HEK293 (cell line): ENCODE results near the gene PGAM5.

Experiments
- MZF1 ChIP-seq: fragments of 450-650 bp; formaldehyde crosslinking; IDR thresholded peaks from 2 replicates; pipeline ENCODE4 v1.5.1; 2017; ENCODE audit warnings: missing biosample characterization, missing genetic modification characterization, borderline replicate concordance
- PATZ1 ChIP-seq: fragments of 450-650 bp; formaldehyde crosslinking; IDR thresholded peaks from 2 replicates; pipeline ENCODE4 v1.5.1; 2016; ENCODE audit warnings: missing biosample characterization, missing genetic modification characterization
- ZBTB7A ChIP-seq: fragments of 450-650 bp; formaldehyde crosslinking; IDR thresholded peaks from 2 replicates; pipeline ENCODE4 v1.5.1; 2016; ENCODE audit warnings: low read depth, missing biosample characterization, missing genetic modification characterization
- ZNF274 ChIP-seq, 2 experiments: fragments of 200-500 bp in 1 of 2; fragments of 450-650 bp in 1 of 2; sonication (Bioruptor generic) in 1 of 2; formaldehyde crosslinking in 1 of 2; IDR thresholded peaks; 2 replicates each; pipeline versions ENCODE4 v1.5.1 to v1.6.1; 2014 to 2016; ENCODE audit warnings: borderline replicate concordance in 1 of 2, inconsistent platforms in 1 of 2, low read length in 1 of 2, missing biosample characterization in 1 of 2, missing genetic modification characterization in 1 of 2
- ZNF416 ChIP-seq: fragments of 450-650 bp; formaldehyde crosslinking; IDR thresholded peaks from 2 replicates; pipeline ENCODE4 v1.5.1; 2016; ENCODE audit warnings: missing biosample characterization, missing genetic modification characterization
- ZNF426 ChIP-seq: fragments of 450-650 bp; formaldehyde crosslinking; IDR thresholded peaks from 2 replicates; pipeline ENCODE4 v1.5.1; 2017; ENCODE audit warnings: missing biosample characterization, missing genetic modification characterization, mild to moderate bottlenecking, inconsistent platforms, moderate library complexity
- ZNF558 ChIP-seq: fragments of 450-650 bp; formaldehyde crosslinking; IDR thresholded peaks from 2 replicates; pipeline ENCODE4 v1.5.1; 2016; ENCODE audit warnings: missing biosample characterization, missing genetic modification characterization
- ZNF629 ChIP-seq: fragments of 450-650 bp; formaldehyde crosslinking; IDR thresholded peaks from 2 replicates; pipeline ENCODE4 v1.5.1; 2017; ENCODE audit warnings: missing biosample characterization, missing genetic modification characterization
- ZSCAN30 ChIP-seq: fragments of 450-650 bp; IDR thresholded peaks from 2 replicates; pipeline ENCODE4 v1.5.1; 2018; ENCODE audit warnings: missing biosample characterization, mild to moderate bottlenecking, missing genetic modification characterization, moderate library complexity
- TF ChIP-seq, protein P1 (sequence below): fragments of 450-650 bp; formaldehyde crosslinking; conservative IDR thresholded peaks from 2 replicates; pipeline ENCODE4 v1.5.1; 2016; ENCODE audit warnings: low read depth, missing biosample characterization, missing genetic modification characterization
- TF ChIP-seq, protein P2 (sequence below): fragments of 450-650 bp; formaldehyde crosslinking; IDR thresholded peaks from 2 replicates; pipeline ENCODE4 v1.5.1; 2016; ENCODE audit warnings: missing biosample characterization, missing genetic modification characterization

- TF ChIP-seq ZBTB7A (tag by site-specific recombination) = no peak
- TF ChIP-seq ZNF274 (IDR thresholded peaks at IDR 0.05; ENCODE audit: low read length) = no peak
- TF ChIP-seq ZNF274 (tag by site-specific recombination; IDR thresholded peaks at IDR 0.05; ENCODE audit: borderline replicate concordance) = no peak
- TF ChIP-seq ZNF416 = no peak
- TF ChIP-seq, protein P1, sequence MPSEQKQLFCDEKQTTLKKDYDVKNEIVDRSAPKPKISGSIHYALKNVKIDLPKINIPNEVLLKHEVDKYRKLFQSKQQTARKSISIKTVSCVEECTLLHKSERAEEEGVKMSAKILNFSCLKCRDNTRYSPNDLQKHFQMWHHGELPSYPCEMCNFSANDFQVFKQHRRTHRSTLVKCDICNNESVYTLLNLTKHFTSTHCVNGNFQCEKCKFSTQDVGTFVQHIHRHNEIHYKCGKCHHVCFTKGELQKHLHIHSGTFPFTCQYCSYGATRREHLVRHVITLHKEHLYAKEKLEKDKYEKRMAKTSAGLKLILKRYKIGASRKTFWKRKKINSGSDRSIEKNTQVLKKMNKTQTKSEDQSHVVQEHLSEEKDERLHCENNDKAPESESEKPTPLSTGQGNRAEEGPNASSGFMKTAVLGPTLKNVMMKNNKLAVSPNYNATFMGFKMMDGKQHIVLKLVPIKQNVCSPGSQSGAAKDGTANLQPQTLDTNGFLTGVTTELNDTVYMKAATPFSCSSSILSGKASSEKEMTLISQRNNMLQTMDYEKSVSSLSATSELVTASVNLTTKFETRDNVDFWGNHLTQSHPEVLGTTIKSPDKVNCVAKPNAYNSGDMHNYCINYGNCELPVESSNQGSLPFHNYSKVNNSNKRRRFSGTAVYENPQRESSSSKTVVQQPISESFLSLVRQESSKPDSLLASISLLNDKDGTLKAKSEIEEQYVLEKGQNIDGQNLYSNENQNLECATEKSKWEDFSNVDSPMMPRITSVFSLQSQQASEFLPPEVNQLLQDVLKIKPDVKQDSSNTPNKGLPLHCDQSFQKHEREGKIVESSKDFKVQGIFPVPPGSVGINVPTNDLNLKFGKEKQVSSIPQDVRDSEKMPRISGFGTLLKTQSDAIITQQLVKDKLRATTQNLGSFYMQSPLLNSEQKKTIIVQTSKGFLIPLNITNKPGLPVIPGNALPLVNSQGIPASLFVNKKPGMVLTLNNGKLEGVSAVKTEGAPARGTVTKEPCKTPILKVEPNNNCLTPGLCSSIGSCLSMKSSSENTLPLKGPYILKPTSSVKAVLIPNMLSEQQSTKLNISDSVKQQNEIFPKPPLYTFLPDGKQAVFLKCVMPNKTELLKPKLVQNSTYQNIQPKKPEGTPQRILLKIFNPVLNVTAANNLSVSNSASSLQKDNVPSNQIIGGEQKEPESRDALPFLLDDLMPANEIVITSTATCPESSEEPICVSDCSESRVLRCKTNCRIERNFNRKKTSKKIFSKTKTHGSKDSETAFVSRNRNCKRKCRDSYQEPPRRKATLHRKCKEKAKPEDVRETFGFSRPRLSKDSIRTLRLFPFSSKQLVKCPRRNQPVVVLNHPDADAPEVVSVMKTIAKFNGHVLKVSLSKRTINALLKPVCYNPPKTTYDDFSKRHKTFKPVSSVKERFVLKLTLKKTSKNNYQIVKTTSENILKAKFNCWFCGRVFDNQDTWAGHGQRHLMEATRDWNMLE (tag by site-specific recombination) = no peak
- TF ChIP-seq ZNF629 (tag by site-specific recombination) = no peak
- no peak for TF ChIP-seq PATZ1 (tag by site-specific recombination)
- no peak for TF ChIP-seq ZNF558 (tag by site-specific recombination)
- TF ChIP-seq ZNF426 = no peak
- TF ChIP-seq MZF1 (tag by site-specific recombination) = no peak
- TF ChIP-seq, protein P2, sequence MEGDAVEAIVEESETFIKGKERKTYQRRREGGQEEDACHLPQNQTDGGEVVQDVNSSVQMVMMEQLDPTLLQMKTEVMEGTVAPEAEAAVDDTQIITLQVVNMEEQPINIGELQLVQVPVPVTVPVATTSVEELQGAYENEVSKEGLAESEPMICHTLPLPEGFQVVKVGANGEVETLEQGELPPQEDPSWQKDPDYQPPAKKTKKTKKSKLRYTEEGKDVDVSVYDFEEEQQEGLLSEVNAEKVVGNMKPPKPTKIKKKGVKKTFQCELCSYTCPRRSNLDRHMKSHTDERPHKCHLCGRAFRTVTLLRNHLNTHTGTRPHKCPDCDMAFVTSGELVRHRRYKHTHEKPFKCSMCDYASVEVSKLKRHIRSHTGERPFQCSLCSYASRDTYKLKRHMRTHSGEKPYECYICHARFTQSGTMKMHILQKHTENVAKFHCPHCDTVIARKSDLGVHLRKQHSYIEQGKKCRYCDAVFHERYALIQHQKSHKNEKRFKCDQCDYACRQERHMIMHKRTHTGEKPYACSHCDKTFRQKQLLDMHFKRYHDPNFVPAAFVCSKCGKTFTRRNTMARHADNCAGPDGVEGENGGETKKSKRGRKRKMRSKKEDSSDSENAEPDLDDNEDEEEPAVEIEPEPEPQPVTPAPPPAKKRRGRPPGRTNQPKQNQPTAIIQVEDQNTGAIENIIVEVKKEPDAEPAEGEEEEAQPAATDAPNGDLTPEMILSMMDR (tag by site-specific recombination) = no peak
- TF ChIP-seq ZSCAN30 (tag by site-specific recombination) = no peak
Measured at GRCh38 chr12:132734206-132734605, 23.6 kb downstream of the PGAM5 start.
